BJ (cell line): ENCODE results near the gene DBNL. TPM values are rescaled to one million over a fixed set of nuclear protein-coding genes. Genes with fewer than 3 reads are reported as not detected.
A peak's percentile ranks its signal among the peaks of the same experiment; 100 is the strongest.

ENCODE experiments used
- CTCF ChIA-PET: fragments of 350-600 bp; formaldehyde crosslinking; extraction: SDS; loops from one replicate; lab custom pipeline; 2021; ENCODE audit warnings: antibody characterized with exemption, inconsistent platforms; lab: Yijun Ruan, JAX
- POLR2A ChIA-PET: fragments of 300-600 bp; sonication (Branson Sonifier 250); formaldehyde crosslinking; extraction: SDS; loops from one replicate; lab custom pipeline; 2021; ENCODE audit warnings: antibody characterized with exemption; lab: Charles Lee
- DNase-seq: peaks from one replicate; pipeline ENCODE4 v3.0.0-alpha.2; 2011; ENCODE audit warnings: low read depth
- H3K27me3 ChIP-seq: 2 replicates; pipeline ENCODE4 v1.6.0; 2011; ENCODE audit warnings: low read length; ENCODE audit not compliant: control insufficient read depth, insufficient read depth
- H3K36me3 ChIP-seq: 2 replicates; pipeline ENCODE4 v1.5.1; 2011; ENCODE audit warnings: low read length; ENCODE audit not compliant: control insufficient read depth, insufficient read depth
- H3K4me3 ChIP-seq: 2 replicates; pipeline ENCODE4 v1.5.1; 2011; ENCODE audit warnings: low read depth, mild to moderate bottlenecking, control low read depth, low read length
- CTCF ChIP-seq: IDR thresholded peaks from 2 replicates; pipeline ENCODE4 v1.5.1; 2011; ENCODE audit warnings: low read depth, mild to moderate bottlenecking, control low read depth, inconsistent platforms, low read length, moderate library complexity; ENCODE audit not compliant: insufficient read depth
- polyA plus RNA-seq: library from polyadenylated mRNA; depleted of rRNA; stranded (reverse); fragments of >200 nt; gene quantifications from 2 replicates; pipeline ENCODE4 v1.2.3, GENCODE V29; 2011

DBNL gene
- polyA plus RNA-seq, 1 experiment: 140 TPM

- no peak for DNase-seq
- ChIA-PET POLR2A (no interaction called here), CTCF (no interaction called here)
- Histone ChIP-seq H3K27me3 (no peaks in the 10 kb centered on the region), H3K4me3 (no peak overlapping the region), H3K36me3 (no peaks in the 10 kb centered on the region; the same call in 1 of the 2 replicates)
- TF ChIP-seq CTCF: no peak
These were observed 2.3 kb upstream of the DBNL start for GRCh38 chr7:44042221-44042620.

GRCh38 chr7:44043902-44044301, 600 bp upstream of the DBNL start:
- H3K27me3 ChIP-seq: no peaks in the 10 kb centered on the region
- POLR2A ChIA-PET: no interaction called here
- no peak for TF ChIP-seq CTCF
- peak overlapping the region; percentile 99 for H3K4me3 ChIP-seq
- DNase-seq: no peak
- H3K36me3 ChIP-seq: no peaks in the 10 kb centered on the region; the same call in 1 of the 2 replicates
- CTCF ChIA-PET: interaction anchor here (1.0 kb wide), 1 partner anchor 29 kb away, joined by 4 read pairs; no protein-coding TSS in a partner anchor

GRCh38 chr7:44045226-44046014, 918 bp downstream of the DBNL start:
- H3K36me3 ChIP-seq: peaks cover 9% of the 10 kb centered on the region
- H3K4me3 ChIP-seq: peak overlapping the region; percentile 99
- H3K27me3 ChIP-seq: no peaks in the 10 kb centered on the region
- POLR2A ChIA-PET: interaction anchor here (0.6 to 0.7 kb wide), 3 partner anchors 9 to 531 kb away, joined by 3 to 6 read pairs (median 3); no protein-coding TSS in a partner anchor
- CTCF ChIA-PET: interaction anchor here (1.2 kb wide), 1 partner anchor 19 kb away, joined by 3 read pairs; no protein-coding TSS in a partner anchor
- no peak for DNase-seq
- TF ChIP-seq CTCF: no peak

GRCh38 chr7:44046321-44047061, 2.0 kb downstream of the DBNL start:
- H3K36me3 ChIP-seq: peaks cover 15% of the 10 kb centered on the region
- ChIA-PET CTCF (interaction anchor here (0.7 to 1.2 kb wide), 3 partner anchors 17 to 151 kb away, joined by 3 to 5 read pairs (median 3); no protein-coding TSS in a partner anchor), POLR2A (no interaction called here)
- no peak overlapping the region for H3K4me3 ChIP-seq
- TF ChIP-seq CTCF: no peak
- no peak for DNase-seq
- H3K27me3 ChIP-seq: no peaks in the 10 kb centered on the region
